Measurements from ENCODE around the gene COQ6.

Gene COQ6

GRCh38 chr14:73961192-73961591 lies 11.1 kb downstream of the COQ6 start:
- H3K9me3 ChIP-seq (ENCODE audit: severe bottlenecking): no peaks in the 10 kb centered on the region
- no peak for DNase-seq
- no peak overlapping the region for H3K27ac ChIP-seq
- H3K4me3 ChIP-seq (ENCODE audit: low read depth, low read length): no peak overlapping the region
- no peaks in the 10 kb centered on the region for H3K27me3 ChIP-seq (ENCODE audit: insufficient read depth, low read depth, severe bottlenecking)
- TF ChIP-seq CTCF (IDR thresholded peaks at IDR 0.05; ENCODE audit: low read depth, low read length): no peak
- peaks cover 61% of the 10 kb centered on the region for H3K36me3 ChIP-seq

GRCh38 chr14:73965216-73965615 lies 15.1 kb downstream of the COQ6 start:
- no peak for TF ChIP-seq CTCF (IDR thresholded peaks at IDR 0.05; ENCODE audit: low read depth, low read length)
- Histone ChIP-seq H3K36me3 (peaks cover 31% of the 10 kb centered on the region), H3K9me3 (ENCODE audit: severe bottlenecking) (no peaks in the 10 kb centered on the region), H3K27ac (no peak overlapping the region), H3K27me3 (ENCODE audit: insufficient read depth, low read depth, severe bottlenecking) (no peaks in the 10 kb centered on the region), H3K4me3 (ENCODE audit: low read depth, low read length) (no peak overlapping the region)
- no peak for DNase-seq

- no peak for DNase-seq
- H3K9me3 ChIP-seq (ENCODE audit: severe bottlenecking): no peaks in the 10 kb centered on the region
- no peak overlapping the region for H3K4me3 ChIP-seq (ENCODE audit: low read depth, low read length)
- H3K27ac ChIP-seq: no peak overlapping the region
- no peak for TF ChIP-seq CTCF (IDR thresholded peaks at IDR 0.05; ENCODE audit: low read depth, low read length)
- no peaks in the 10 kb centered on the region for H3K27me3 ChIP-seq (ENCODE audit: insufficient read depth, low read depth, severe bottlenecking)
- H3K36me3 ChIP-seq: no peaks in the 10 kb centered on the region; the same call in 1 of the 2 replicates
Observed at GRCh38 chr14:73968885-73969284, 18.8 kb downstream of the COQ6 start.

- no peak for TF ChIP-seq CTCF (IDR thresholded peaks at IDR 0.05; ENCODE audit: low read depth, low read length)
- Histone ChIP-seq H3K4me3 (ENCODE audit: low read depth, low read length) (no peak overlapping the region), H3K9me3 (ENCODE audit: severe bottlenecking) (no peaks in the 10 kb centered on the region), H3K36me3 (no peaks in the 10 kb centered on the region), H3K27ac (no peak overlapping the region), H3K27me3 (ENCODE audit: insufficient read depth, low read depth, severe bottlenecking) (no peaks in the 10 kb centered on the region)
- no peak for DNase-seq
Observed at GRCh38 chr14:73973497-73973896, 23.4 kb downstream of the COQ6 start.

- no peak for DNase-seq
- H3K9me3 ChIP-seq (ENCODE audit: severe bottlenecking): no peaks in the 10 kb centered on the region
- H3K4me3 ChIP-seq (ENCODE audit: low read depth, low read length): no peak overlapping the region
- no peaks in the 10 kb centered on the region for H3K27me3 ChIP-seq (ENCODE audit: insufficient read depth, low read depth, severe bottlenecking)
- H3K36me3 ChIP-seq: no peaks in the 10 kb centered on the region
- no peak for TF ChIP-seq CTCF (IDR thresholded peaks at IDR 0.05; ENCODE audit: low read depth, low read length)
- no peak overlapping the region for H3K27ac ChIP-seq
Observed at GRCh38 chr14:73976125-73976524, 26.0 kb downstream of the COQ6 start.

- Histone ChIP-seq H3K9me3 (ENCODE audit: severe bottlenecking) (no peaks in the 10 kb centered on the region), H3K4me3 (ENCODE audit: low read depth, low read length) (no peak overlapping the region), H3K27me3 (ENCODE audit: insufficient read depth, low read depth, severe bottlenecking) (no peaks in the 10 kb centered on the region), H3K27ac (no peak overlapping the region), H3K36me3 (no peaks in the 10 kb centered on the region)
- no peak for DNase-seq
- no peak for TF ChIP-seq CTCF (IDR thresholded peaks at IDR 0.05; ENCODE audit: low read depth, low read length)
Observed at GRCh38 chr14:73977896-73978295, 27.8 kb downstream of the COQ6 start.
